Calu3 (cell line): ENCODE results near the gene ETNK2. TPM values are rescaled to one million over a fixed set of nuclear protein-coding genes. Genes with fewer than 3 reads are reported as not detected.
A peak's percentile ranks its signal among the peaks of the same experiment; 100 is the strongest.

ENCODE experiments used
- BruUV-seq: library from RNA; stranded (reverse); fragments of 400-500 nt; replicated peaks from 2 replicates; lab custom pipeline; 2021; lab: Mats Ljungman, UMichigan
- CTCF ChIA-PET: fragments of 300-600 bp; sonication (Branson Sonifier 250); formaldehyde crosslinking; loops from one replicate; lab custom pipeline; 2022; ENCODE audit warnings: antibody characterized with exemption; lab: Charles Lee
- DNase-seq: peaks from one replicate; pipeline ENCODE4 v3.0.0; 2022
- H3K27ac Mint-ChIP-seq: one replicate; pipeline ENCODE4 v1.8.0; 2022; ENCODE audit warnings: mixed read lengths; ENCODE audit not compliant: unreplicated experiment
- H3K27me3 Mint-ChIP-seq: one replicate; pipeline ENCODE4 v1.8.0; 2022; ENCODE audit warnings: mixed read lengths; ENCODE audit not compliant: unreplicated experiment
- H3K36me3 Mint-ChIP-seq: one replicate; pipeline ENCODE4 v1.8.0; 2022; ENCODE audit warnings: mild to moderate bottlenecking, moderate library complexity, mixed read lengths; ENCODE audit not compliant: insufficient read depth, unreplicated experiment
- H3K4me1 Mint-ChIP-seq: one replicate; pipeline ENCODE4 v1.8.0; 2022; ENCODE audit warnings: mild to moderate bottlenecking, low read depth, mixed read lengths; ENCODE audit not compliant: unreplicated experiment
- H3K4me3 Mint-ChIP-seq: one replicate; pipeline ENCODE4 v1.8.0; 2022; ENCODE audit warnings: mild to moderate bottlenecking, low read depth, moderate library complexity, mixed read lengths; ENCODE audit not compliant: unreplicated experiment
- H3K9me3 Mint-ChIP-seq: one replicate; pipeline ENCODE4 v1.8.0; 2022; ENCODE audit warnings: low read depth, mixed read lengths; ENCODE audit not compliant: unreplicated experiment
- intact Hi-C: fragments of 100-400 bp; cut with micrococcal nuclease; formaldehyde crosslinking; loops from one replicate; pipeline ENCODE4 v1.10.0; 2022; ENCODE audit not compliant: unreplicated experiment
- total RNA-seq: library from RNA; stranded (reverse); gene quantifications from 2 replicates; pipeline ENCODE4 v1.2.3, GENCODE V29; 2022
- TF ChIP-seq, protein P1 (sequence below): fragments of 200-600 bp; IDR thresholded peaks from one replicate; pipeline ENCODE4 v1.8.0; 2022; ENCODE audit warnings: antibody characterized with exemption; ENCODE audit not compliant: unreplicated experiment

Gene ETNK2
- total RNA-seq, 1 experiment from 2014 or later, result 5.0 TPM

GRCh38 chr1:204190212-204191211 is 38.7 kb upstream of the ETNK2 start:
- TF ChIP-seq, protein P1, sequence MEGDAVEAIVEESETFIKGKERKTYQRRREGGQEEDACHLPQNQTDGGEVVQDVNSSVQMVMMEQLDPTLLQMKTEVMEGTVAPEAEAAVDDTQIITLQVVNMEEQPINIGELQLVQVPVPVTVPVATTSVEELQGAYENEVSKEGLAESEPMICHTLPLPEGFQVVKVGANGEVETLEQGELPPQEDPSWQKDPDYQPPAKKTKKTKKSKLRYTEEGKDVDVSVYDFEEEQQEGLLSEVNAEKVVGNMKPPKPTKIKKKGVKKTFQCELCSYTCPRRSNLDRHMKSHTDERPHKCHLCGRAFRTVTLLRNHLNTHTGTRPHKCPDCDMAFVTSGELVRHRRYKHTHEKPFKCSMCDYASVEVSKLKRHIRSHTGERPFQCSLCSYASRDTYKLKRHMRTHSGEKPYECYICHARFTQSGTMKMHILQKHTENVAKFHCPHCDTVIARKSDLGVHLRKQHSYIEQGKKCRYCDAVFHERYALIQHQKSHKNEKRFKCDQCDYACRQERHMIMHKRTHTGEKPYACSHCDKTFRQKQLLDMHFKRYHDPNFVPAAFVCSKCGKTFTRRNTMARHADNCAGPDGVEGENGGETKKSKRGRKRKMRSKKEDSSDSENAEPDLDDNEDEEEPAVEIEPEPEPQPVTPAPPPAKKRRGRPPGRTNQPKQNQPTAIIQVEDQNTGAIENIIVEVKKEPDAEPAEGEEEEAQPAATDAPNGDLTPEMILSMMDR, result no peak
- H3K27ac Mint-ChIP-seq, result no peak overlapping the region
- H3K4me3 Mint-ChIP-seq, result peak overlapping the region; percentile 44
- CTCF ChIA-PET, result interaction anchor here (1.2 to 1.4 kb wide), 2 partner anchors 8 to 28 kb away, joined by 4 to 7 read pairs; no protein-coding TSS in a partner anchor
- H3K4me1 Mint-ChIP-seq, result peaks cover 14% of the 10 kb centered on the region
- H3K27me3 Mint-ChIP-seq, result peaks cover 54% of the 10 kb centered on the region
- H3K36me3 Mint-ChIP-seq, result no peaks in the 10 kb centered on the region
- BruUV-seq, result no TSS peak
- peak; percentile 24 for DNase-seq
- intact Hi-C loops, result no loop called here
- peaks cover 4% of the 10 kb centered on the region for H3K9me3 Mint-ChIP-seq

- TF ChIP-seq, protein P1, result no peak
- Mint-ChIP-seq H3K27me3 (peaks cover 54% of the 10 kb centered on the region), H3K9me3 (no peaks in the 10 kb centered on the region), H3K36me3 (no peaks in the 10 kb centered on the region), H3K27ac (no peak overlapping the region), H3K4me3 (no peak overlapping the region), H3K4me1 (peaks cover 10% of the 10 kb centered on the region)
- intact Hi-C loops, result no loop called here
- CTCF ChIA-PET, result interaction anchor here (0.5 to 1.5 kb wide), 3 partner anchors 9 to 404 kb away, joined by 3 to 4 read pairs (median 4); no protein-coding TSS in a partner anchor
- BruUV-seq, result no TSS peak
- no peak for DNase-seq
Measured at GRCh38 chr1:204188959-204189639, 37.3 kb upstream of the ETNK2 start.

DNA sequence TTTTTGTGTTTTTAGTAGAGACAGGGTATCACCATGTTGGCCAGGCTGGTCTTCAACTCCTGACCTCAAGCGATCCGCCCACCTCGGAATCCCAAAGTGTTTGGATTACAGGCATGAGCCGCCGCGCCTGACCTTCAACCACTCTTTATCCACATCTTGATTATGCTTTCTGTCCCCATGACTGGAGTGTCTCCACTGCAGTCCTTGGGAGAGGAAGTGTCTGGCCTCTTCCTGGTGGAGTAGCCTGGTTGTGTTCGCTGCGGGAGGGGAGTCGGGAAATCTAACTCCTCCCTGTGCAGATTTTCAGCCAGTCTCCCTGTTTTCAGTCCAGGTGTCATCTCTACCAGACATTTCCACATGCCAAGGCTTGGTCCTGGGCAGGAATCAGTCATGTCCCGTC is 34.8 kb upstream of the ETNK2 start:
- DNase-seq, result no peak
- H3K27ac Mint-ChIP-seq, result no peak overlapping the region
- no peaks in the 10 kb centered on the region for H3K36me3 Mint-ChIP-seq
- CTCF ChIA-PET, result no interaction called here
- TF ChIP-seq, protein P1, result no peak
- BruUV-seq, result no TSS peak
- H3K4me3 Mint-ChIP-seq, result no peak overlapping the region
- no peaks in the 10 kb centered on the region for H3K9me3 Mint-ChIP-seq
- H3K4me1 Mint-ChIP-seq, result no peaks in the 10 kb centered on the region
- intact Hi-C loops, result no loop called here
- H3K27me3 Mint-ChIP-seq, result peaks cover 40% of the 10 kb centered on the region

DNA sequence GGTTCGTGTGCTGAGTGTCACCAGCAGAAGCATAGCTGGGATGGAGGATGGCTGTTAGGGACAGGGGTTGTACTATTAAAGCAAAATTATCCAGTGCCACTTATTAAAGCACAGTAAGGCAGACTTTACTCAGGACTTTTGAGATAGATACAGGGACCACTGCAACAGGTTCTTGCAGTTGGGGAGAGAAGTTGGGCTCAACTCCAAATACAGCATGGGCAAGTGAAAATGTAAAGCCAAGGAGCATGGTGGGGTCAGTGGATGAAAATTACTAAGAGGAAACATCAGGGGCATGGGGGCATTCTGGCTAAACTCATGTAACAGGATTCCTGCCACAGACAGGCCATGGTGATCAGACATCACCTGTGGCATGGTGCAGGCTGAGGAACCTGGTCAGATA is 29.3 kb upstream of the ETNK2 start:
- Mint-ChIP-seq H3K4me3 (no peak overlapping the region), H3K36me3 (no peaks in the 10 kb centered on the region), H3K4me1 (no peaks in the 10 kb centered on the region), H3K27ac (no peak overlapping the region), H3K9me3 (no peaks in the 10 kb centered on the region), H3K27me3 (no peaks in the 10 kb centered on the region)
- CTCF ChIA-PET, result no interaction called here
- TF ChIP-seq, protein P1, result no peak
- no peak for DNase-seq
- intact Hi-C loops, result no loop called here
- BruUV-seq, result no TSS peak
